WI38 (cell line): ENCODE data around the gene RANBP3.
"Not testable (repeated sequence)": the region's sequence is repeated elsewhere in the genome, so short reads cannot be mapped to it uniquely, and the experiment has no call there.

Experiments
- H3K4me3 ChIP-seq: 2 replicates; pipeline ENCODE4 v1.5.1; 2011; ENCODE audit warnings: low read depth, mild to moderate bottlenecking, control low read depth, low read length
- CTCF ChIP-seq: IDR thresholded peaks from 2 replicates; pipeline ENCODE4 v1.5.1; 2012; ENCODE audit warnings: low read depth, mild to moderate bottlenecking, control low read depth, low read length

RANBP3 gene

GRCh38 chr19:5891572-5891937 lies 86.4 kb downstream of the RANBP3 start:
- no peak overlapping the region for H3K4me3 ChIP-seq
- no peak for TF ChIP-seq CTCF

GRCh38 chr19:5890099-5890498 lies 87.8 kb downstream of the RANBP3 start:
- TF ChIP-seq CTCF = no peak
- H3K4me3 ChIP-seq = no peak overlapping the region

GRCh38 chr19:5889288-5889971 lies 88.5 kb downstream of the RANBP3 start:
- no peak for TF ChIP-seq CTCF
- peak overlapping the region; percentile 18; the same call in 1 of the 2 replicates for H3K4me3 ChIP-seq

GRCh38 chr19:5884065-5884811 lies 93.7 kb downstream of the RANBP3 start:
- not testable (repeated sequence) for H3K4me3 ChIP-seq

- not testable (repeated sequence) for H3K4me3 ChIP-seq
Measured at GRCh38 chr19:5883157-5883873, 94.6 kb downstream of the RANBP3 start.

GRCh38 chr19:5882421-5882968 lies 95.4 kb downstream of the RANBP3 start:
- H3K4me3 ChIP-seq = no peak overlapping the region
- TF ChIP-seq CTCF = no peak

GRCh38 chr19:5881543-5882299 lies 96.2 kb downstream of the RANBP3 start:
- TF ChIP-seq CTCF = no peak
- H3K4me3 ChIP-seq = no peak overlapping the region
